Endothelial cell of umbilical vein (primary cell): Measurements from ENCODE around the gene LRRC7.

Experiments
- CTCF ChIP-seq, 2 donors: IDR thresholded peaks; 1 replicate in 1 of 2; 2 replicates in 1 of 2; pipeline ENCODE4 v1.5.1; 2011; ENCODE audit warnings: low read length in 2 of 2, mild to moderate bottlenecking in 2 of 2, moderate library complexity in 2 of 2, control low read depth in 1 of 2, inconsistent platforms in 1 of 2, low read depth in 1 of 2; ENCODE audit not compliant: insufficient read depth in 1 of 2; ENCODE audit errors: extremely low read depth in 1 of 2
- EZH2 ChIP-seq: IDR thresholded peaks from 2 replicates; pipeline ENCODE4 v1.6.1; 2012; ENCODE audit warnings: borderline replicate concordance, low read depth, mild to moderate bottlenecking, moderate library complexity, low read length, inconsistent platforms; ENCODE audit not compliant: severe bottlenecking
- FOS ChIP-seq: IDR thresholded peaks from 2 replicates; pipeline ENCODE4 v1.6.1; 2011; ENCODE audit warnings: mild to moderate bottlenecking, low read length, moderate library complexity, borderline replicate concordance; ENCODE audit not compliant: insufficient read depth
- JUN ChIP-seq: IDR thresholded peaks from 2 replicates; pipeline ENCODE4 v1.6.1; 2011; ENCODE audit warnings: borderline replicate concordance, low read depth; ENCODE audit not compliant: insufficient read length, insufficient read depth
- MAX ChIP-seq: IDR thresholded peaks from 2 replicates; pipeline ENCODE4 v1.6.1; 2011; ENCODE audit not compliant: insufficient read depth, insufficient read length
- MYC ChIP-seq: IDR thresholded peaks from one replicate; pipeline ENCODE4 v1.6.1; 2011; ENCODE audit warnings: mild to moderate bottlenecking, low read depth, low read length
- POLR2A ChIP-seq: IDR thresholded peaks from 2 replicates; pipeline ENCODE4 v1.6.1; 2012; ENCODE audit warnings: low read depth, mild to moderate bottlenecking, control low read depth, low read length

- TF ChIP-seq MYC (no peak), CTCF (IDR thresholded peaks at IDR 0.05; ENCODE audit: extremely low read depth in 1 of 2, insufficient read depth in 1 of 2, low read depth in 1 of 2, low read length in 2 of 2) (no peak), POLR2A (no peak), JUN (no peak), EZH2 (no peak), MAX (no peak), FOS (no peak)
Measured at GRCh38 chr1:69827732-69828131, 260.0 kb downstream of the LRRC7 start.
